Activated CD8-positive, alpha-beta T cell treated with anti-CD3 and anti-CD28 coated beads for 36 hours (primary cell): ENCODE data around the gene LETM1. TPM values are rescaled to one million over a fixed set of nuclear protein-coding genes. Genes with fewer than 3 reads are reported as not detected.

Experiments
- ATAC-seq: fragments of 200-7000 bp; cut with Tn5 transposase; one replicate; pipeline ENCODE4 v1.10.0; 2021; ENCODE audit warnings: mild to moderate bottlenecking, moderate library complexity
- CTCF ChIA-PET: fragments of 350-600 bp; sonication (Branson Sonifier 250); formaldehyde crosslinking; loops from one replicate; lab custom pipeline; 2021; ENCODE audit warnings: antibody characterized with exemption; lab: Charles Lee
- POLR2A ChIA-PET: fragments of 350-600 bp; sonication (Branson Sonifier 250); formaldehyde crosslinking; loops from one replicate; lab custom pipeline; 2021; ENCODE audit warnings: antibody characterized with exemption; lab: Charles Lee
- DNase-seq: peaks from one replicate; pipeline ENCODE4 v3.0.0-alpha.2; 2020
- H3K27ac Mint-ChIP-seq: one replicate; pipeline ENCODE4 v1.8.0; 2021; ENCODE audit warnings: mild to moderate bottlenecking, mixed read lengths
- H3K27me3 Mint-ChIP-seq: one replicate; pipeline ENCODE4 v1.8.0; 2021; ENCODE audit warnings: mixed read lengths
- H3K36me3 Mint-ChIP-seq: one replicate; pipeline ENCODE4 v1.8.0; 2021; ENCODE audit warnings: low read depth, mixed read lengths
- H3K4me1 Mint-ChIP-seq: one replicate; pipeline ENCODE4 v1.8.0; 2021; ENCODE audit warnings: low read depth, mixed read lengths
- H3K4me3 Mint-ChIP-seq: one replicate; pipeline ENCODE4 v1.8.0; 2021; ENCODE audit warnings: mild to moderate bottlenecking, moderate library complexity, mixed read lengths
- H3K9me3 Mint-ChIP-seq: one replicate; pipeline ENCODE4 v1.8.0; 2021; ENCODE audit warnings: mixed read lengths
- CTCF ChIP-seq: fragments of 200-600 bp; IDR thresholded peaks from one replicate; pipeline ENCODE4 v1.8.0; 2022; ENCODE audit warnings: antibody characterized with exemption, mild to moderate bottlenecking
- intact Hi-C: fragments of 100-400 bp; cut with micrococcal nuclease; formaldehyde crosslinking; loops from one replicate; pipeline ENCODE4 v1.10.0; 2022
- total RNA-seq, 2 experiments: library from RNA; stranded (reverse); gene quantifications; one replicate each; pipeline ENCODE4 v1.2.3, GENCODE V29; 2021

LETM1 gene
- total RNA-seq, 2 experiments from 2014 or later, result 49.4 to 53.2 TPM

- intact Hi-C loops, result no loop called here
- no peak overlapping the region for H3K4me3 Mint-ChIP-seq
- no peak for TF ChIP-seq CTCF
- ChIA-PET CTCF (interaction anchor here (0.9 to 1.5 kb wide), 4 partner anchors 20 to 69 kb away, joined by 3 to 5 read pairs (median 3); no protein-coding TSS in a partner anchor), POLR2A (no interaction called here)
- no peaks in the 10 kb centered on the region for H3K9me3 Mint-ChIP-seq
- H3K36me3 Mint-ChIP-seq, result peaks cover 29% of the 10 kb centered on the region
- ATAC-seq (no peak), DNase-seq (no peak)
- H3K27me3 Mint-ChIP-seq, result no peaks in the 10 kb centered on the region
- no peak overlapping the region for H3K27ac Mint-ChIP-seq
- H3K4me1 Mint-ChIP-seq, result peaks cover 5% of the 10 kb centered on the region
Observed at GRCh38 chr4:1830642-1831228, 25.2 kb downstream of the LETM1 start.

GRCh38 chr4:1830234-1830633 is 25.7 kb downstream of the LETM1 start:
- no peak for DNase-seq
- H3K36me3 Mint-ChIP-seq, result peaks cover 25% of the 10 kb centered on the region
- no peaks in the 10 kb centered on the region for H3K27me3 Mint-ChIP-seq
- no peak overlapping the region for H3K27ac Mint-ChIP-seq
- TF ChIP-seq CTCF, result no peak
- H3K4me3 Mint-ChIP-seq, result no peak overlapping the region
- POLR2A ChIA-PET, result interaction anchor here (1.0 kb wide), 1 partner anchor 29 kb away, joined by 3 read pairs; no protein-coding TSS in a partner anchor
- intact Hi-C loops, result no loop called here
- H3K9me3 Mint-ChIP-seq, result no peaks in the 10 kb centered on the region
- CTCF ChIA-PET, result interaction anchor here (0.9 to 1.5 kb wide), 4 partner anchors 20 to 69 kb away, joined by 3 to 5 read pairs (median 3); no protein-coding TSS in a partner anchor
- no peak for ATAC-seq
- H3K4me1 Mint-ChIP-seq, result peaks cover 5% of the 10 kb centered on the region

- ChIA-PET POLR2A (no interaction called here), CTCF (no interaction called here)
- no peak for TF ChIP-seq CTCF
- no peaks in the 10 kb centered on the region for H3K4me1 Mint-ChIP-seq
- no peak overlapping the region for H3K4me3 Mint-ChIP-seq
- ATAC-seq (no peak), DNase-seq (no peak)
- H3K27ac Mint-ChIP-seq, result no peak overlapping the region
- intact Hi-C loops, result no loop called here
- peaks cover 26% of the 10 kb centered on the region for H3K36me3 Mint-ChIP-seq
- no peaks in the 10 kb centered on the region for H3K9me3 Mint-ChIP-seq
- H3K27me3 Mint-ChIP-seq, result no peaks in the 10 kb centered on the region
Observed at GRCh38 chr4:1826531-1827350, 29.2 kb downstream of the LETM1 start.

GRCh38 chr4:1825326-1825725 is 30.6 kb downstream of the LETM1 start:
- no peaks in the 10 kb centered on the region for H3K9me3 Mint-ChIP-seq
- H3K27ac Mint-ChIP-seq, result no peak overlapping the region
- no peaks in the 10 kb centered on the region for H3K4me1 Mint-ChIP-seq
- no peak for TF ChIP-seq CTCF
- DNase-seq (no peak), ATAC-seq (no peak)
- intact Hi-C loops, result no loop called here
- ChIA-PET CTCF (no interaction called here), POLR2A (interaction anchor here (0.8 kb wide), 1 partner anchor 372 kb away, joined by 3 read pairs; no protein-coding TSS in a partner anchor)
- no peaks in the 10 kb centered on the region for H3K27me3 Mint-ChIP-seq
- peaks cover 27% of the 10 kb centered on the region for H3K36me3 Mint-ChIP-seq
- no peak overlapping the region for H3K4me3 Mint-ChIP-seq

- Mint-ChIP-seq H3K4me3 (no peak overlapping the region), H3K9me3 (no peaks in the 10 kb centered on the region), H3K27me3 (no peaks in the 10 kb centered on the region), H3K27ac (no peak overlapping the region), H3K36me3 (peaks cover 27% of the 10 kb centered on the region), H3K4me1 (no peaks in the 10 kb centered on the region)
- ATAC-seq (no peak), DNase-seq (no peak)
- no peak for TF ChIP-seq CTCF
- intact Hi-C loops, result no loop called here
- CTCF ChIA-PET, result no interaction called here
- POLR2A ChIA-PET, result no interaction called here
Observed at GRCh38 chr4:1824746-1825145, 31.2 kb downstream of the LETM1 start.
